RWPE1 (cell line): ENCODE results near the gene CLSTN2.

Experiments
- CTCF ChIA-PET: fragments of 350-600 bp; sonication (Branson Sonifier 250); formaldehyde crosslinking; extraction: SDS; loops from one replicate; lab custom pipeline; 2021; lab: Yijun Ruan, JAX
- POLR2A ChIA-PET: fragments of 400-600 bp; formaldehyde crosslinking; extraction: SDS; loops from one replicate; lab custom pipeline; 2020; ENCODE audit warnings: antibody characterized with exemption; ENCODE audit not compliant: low non-redundant PET; lab: Yijun Ruan, JAX
- DNase-seq: peaks from one replicate; pipeline ENCODE4 v3.0.0; 2012; ENCODE audit warnings: low spot score
- H3K27ac ChIP-seq: fragments of 450-650 bp; 2 replicates; pipeline ENCODE4 v1.5.1; 2017
- CTCF ChIP-seq: fragments of 450-650 bp; conservative IDR thresholded peaks from 2 replicates; pipeline ENCODE4 v1.5.1; 2017; ENCODE audit warnings: low read depth, mild to moderate bottlenecking

The CLSTN2 gene

GRCh38 chr3:140276703-140277102 is 341.7 kb downstream of the CLSTN2 start:
- no peak for TF ChIP-seq CTCF
- ChIA-PET CTCF (no interaction called here), POLR2A (no interaction called here)
- DNase-seq, result no peak
- no peak overlapping the region for H3K27ac ChIP-seq

- DNase-seq, result no peak
- no peak for TF ChIP-seq CTCF
- ChIA-PET POLR2A (no interaction called here), CTCF (no interaction called here)
- no peak overlapping the region for H3K27ac ChIP-seq
Observed at GRCh38 chr3:140277886-140278285, 342.9 kb downstream of the CLSTN2 start.

GRCh38 chr3:140284372-140284771 is 349.4 kb downstream of the CLSTN2 start:
- no peak overlapping the region for H3K27ac ChIP-seq
- ChIA-PET CTCF (interaction anchor here (0.5 to 1.6 kb wide), 4 partner anchors 10 to 37 kb away, joined by 3 read pairs; no protein-coding TSS in a partner anchor), POLR2A (no interaction called here)
- no peak for TF ChIP-seq CTCF
- no peak for DNase-seq

- ChIA-PET CTCF (no interaction called here), POLR2A (no interaction called here)
- no peak overlapping the region for H3K27ac ChIP-seq
- TF ChIP-seq CTCF, result no peak
- no peak for DNase-seq
Observed at GRCh38 chr3:140285380-140285779, 350.4 kb downstream of the CLSTN2 start.

- no peak for TF ChIP-seq CTCF
- peak; percentile 21 for DNase-seq
- ChIA-PET CTCF (interaction anchor here (0.6 kb wide), 1 partner anchor 884 kb away, joined by 7 read pairs; no protein-coding TSS in a partner anchor), POLR2A (no interaction called here)
- H3K27ac ChIP-seq, result no peak overlapping the region
Observed at GRCh38 chr3:140288595-140288994, 353.6 kb downstream of the CLSTN2 start.

GRCh38 chr3:140290105-140290504 is 355.1 kb downstream of the CLSTN2 start:
- no peak for TF ChIP-seq CTCF
- POLR2A ChIA-PET, result no interaction called here
- CTCF ChIA-PET, result no interaction called here
- no peak overlapping the region for H3K27ac ChIP-seq
- peak; percentile 68 for DNase-seq
